H54 (cell line): ENCODE data around the gene NCAM1.
"Not testable (repeated sequence)": the region's sequence is repeated elsewhere in the genome, so short reads cannot be mapped to it uniquely, and the experiment has no call there.

Source experiments
- DNase-seq: peaks from one replicate; pipeline ENCODE4 v3.0.0; 2011; ENCODE audit warnings: low spot score, mixed read lengths; ENCODE audit not compliant: insufficient read length
- FAIRE-seq: peaks from 3 replicates; lab custom pipeline; 2011; peaks lifted over from hg19 to GRCh38; lab: Jason Lieb, UNC
- POLR2A ChIP-seq: IDR thresholded peaks from 2 replicates; pipeline ENCODE4 v1.6.1; 2011; ENCODE audit warnings: low read depth, mild to moderate bottlenecking, low read length

Gene NCAM1

DNA sequence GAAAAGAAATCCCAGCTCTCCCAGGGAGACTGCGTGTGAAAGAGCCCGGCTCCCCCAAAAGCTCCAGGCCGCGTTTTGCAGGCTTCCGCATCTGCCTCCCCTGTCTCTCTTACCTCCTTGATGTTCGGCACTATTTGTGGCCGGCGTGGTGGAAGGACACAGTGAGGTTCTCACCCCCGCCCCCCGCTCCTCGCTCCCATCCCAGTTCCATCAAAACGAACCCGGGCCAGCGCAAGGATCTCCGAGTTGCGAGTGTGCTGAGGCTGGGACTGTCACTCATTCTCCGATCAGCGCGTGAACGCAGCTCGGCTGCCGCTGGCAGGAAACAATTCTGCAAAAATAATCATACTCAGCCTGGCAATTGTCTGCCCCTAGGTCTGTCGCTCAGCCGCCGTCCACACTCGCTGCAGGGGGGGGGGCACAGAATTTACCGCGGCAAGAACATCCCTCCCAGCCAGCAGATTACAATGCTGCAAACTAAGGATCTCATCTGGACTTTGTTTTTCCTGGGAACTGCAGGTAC, at the start of gene NCAM1:
Gene NCAM1, plus strand, starts transcription at position 275 of the 523 bp plus-strand sequence.
- DNase-seq (peak; percentile 20), FAIRE-seq (no peak)
- no peak for TF ChIP-seq POLR2A

DNA sequence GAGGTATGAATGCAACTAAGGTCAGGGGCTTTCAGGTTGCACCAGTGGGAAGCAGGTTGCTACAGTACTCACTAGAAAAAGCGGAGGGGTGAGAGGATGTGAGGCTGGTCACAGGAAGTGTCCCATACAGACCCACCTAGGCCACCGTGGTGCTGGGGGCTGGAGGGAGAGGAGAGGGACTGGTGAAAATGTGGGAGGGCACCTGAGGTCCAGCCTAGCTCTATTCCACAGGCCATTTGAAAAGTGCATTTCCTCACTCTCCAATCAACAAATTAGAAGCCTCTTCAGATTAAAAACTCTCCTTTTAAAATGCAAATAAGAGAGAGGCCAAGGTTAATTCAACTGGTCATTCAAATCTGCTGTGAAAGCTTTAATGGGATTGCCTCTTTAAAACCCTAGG, 38.6 kb upstream of the NCAM1 start:
- DNase-seq (no peak), FAIRE-seq (no peak)
- no peak for TF ChIP-seq POLR2A

DNA sequence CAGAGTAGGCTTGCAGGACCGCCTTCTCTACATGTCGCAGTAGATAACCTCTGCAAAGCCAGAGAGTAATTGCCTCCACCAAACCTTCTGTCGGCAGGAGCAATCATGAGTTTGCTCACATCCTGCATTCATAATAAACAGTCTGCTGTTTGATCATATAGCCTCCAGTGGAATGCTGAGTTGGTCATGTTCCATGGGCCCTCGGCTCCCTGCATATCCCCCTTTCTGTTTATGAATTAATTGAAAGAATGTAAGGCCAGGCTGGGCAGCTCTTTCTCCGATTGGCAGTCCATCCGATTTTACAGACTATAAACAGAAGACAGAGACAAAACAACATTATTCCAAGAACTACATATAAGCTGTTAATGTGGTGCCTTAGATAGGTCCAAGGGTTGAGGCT, 36.4 kb upstream of the NCAM1 start:
- not testable (repeated sequence) for FAIRE-seq, DNase-seq

DNA sequence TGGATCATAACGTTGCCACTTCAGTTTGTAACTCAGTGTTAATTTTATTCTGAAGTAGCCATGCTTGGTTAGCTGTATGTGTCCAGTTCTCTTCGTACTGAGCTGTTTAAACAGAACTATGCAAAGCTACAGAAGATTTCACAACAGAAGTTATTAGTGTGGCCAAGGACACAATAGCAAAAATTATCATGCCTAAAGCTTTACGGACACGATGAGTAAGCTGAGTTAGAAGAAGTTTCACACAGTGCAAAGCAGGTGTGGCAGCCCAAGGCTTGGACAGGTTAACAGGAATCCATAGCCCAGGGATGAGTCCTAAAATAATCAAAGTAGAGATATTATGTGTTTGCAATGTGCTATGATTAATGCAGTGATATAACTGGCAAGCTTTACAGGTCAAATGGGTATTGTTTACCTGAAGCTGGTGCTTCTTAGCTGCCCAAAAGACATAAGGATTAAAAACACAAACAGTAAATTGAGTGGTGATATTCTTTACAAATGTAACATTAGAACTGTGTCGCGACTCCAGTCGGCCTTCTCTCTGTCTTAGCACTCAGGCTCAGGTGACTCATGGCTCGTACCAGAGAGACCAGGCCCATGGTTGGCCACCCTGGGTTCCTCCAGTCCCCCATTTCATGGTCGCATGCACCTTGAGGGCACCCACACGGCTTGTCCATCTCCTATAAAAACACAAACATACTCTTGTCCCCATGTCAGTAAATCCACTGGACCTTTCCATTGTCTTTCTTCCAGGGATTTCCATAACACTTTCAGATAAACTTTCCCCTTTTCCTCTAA, 35.5 kb upstream of the NCAM1 start:
- DNase-seq = no peak
- no peak for FAIRE-seq
- no peak for TF ChIP-seq POLR2A

DNA sequence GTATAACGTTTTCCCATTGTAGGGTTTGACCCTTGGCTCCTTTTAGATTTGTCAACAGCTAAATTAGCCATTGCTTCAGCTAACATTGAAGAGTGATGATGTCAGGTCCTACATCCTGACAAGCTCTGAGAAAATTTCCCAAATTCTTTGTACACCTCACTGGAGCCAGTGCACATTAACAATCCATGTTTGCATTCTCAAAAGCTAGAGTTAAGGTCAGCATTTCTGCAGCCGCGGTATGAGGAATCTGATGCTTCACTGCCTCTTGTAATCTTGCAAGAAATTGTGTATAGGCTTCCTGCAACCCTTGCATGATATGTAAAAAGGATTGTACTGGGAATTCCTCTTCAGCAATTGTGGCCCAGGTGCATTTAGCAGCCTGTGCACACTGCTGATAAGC, 33.1 kb upstream of the NCAM1 start:
- no peak for DNase-seq
- no peak for FAIRE-seq
- TF ChIP-seq POLR2A = no peak

DNA sequence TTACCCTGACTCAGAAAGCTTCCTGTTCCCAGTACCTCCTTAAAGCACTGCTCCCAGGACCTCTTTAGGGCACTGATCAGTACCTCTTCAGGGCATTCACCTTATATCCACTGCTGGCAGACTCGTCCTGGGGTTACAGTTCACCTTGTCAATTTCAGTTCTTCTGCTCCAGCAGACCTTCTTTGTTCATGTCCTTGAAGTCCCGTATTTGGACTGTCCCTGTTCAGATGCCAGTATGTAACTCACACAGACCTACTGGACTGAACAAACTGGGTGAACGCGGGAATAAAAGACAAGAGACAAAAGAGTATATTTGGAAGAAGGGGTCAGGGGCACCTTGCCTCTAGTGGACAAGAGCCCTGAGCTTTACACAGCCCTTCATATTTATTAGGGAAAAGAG, 31.8 kb upstream of the NCAM1 start:
- FAIRE-seq = no peak
- TF ChIP-seq POLR2A = no peak
- no peak for DNase-seq

DNA sequence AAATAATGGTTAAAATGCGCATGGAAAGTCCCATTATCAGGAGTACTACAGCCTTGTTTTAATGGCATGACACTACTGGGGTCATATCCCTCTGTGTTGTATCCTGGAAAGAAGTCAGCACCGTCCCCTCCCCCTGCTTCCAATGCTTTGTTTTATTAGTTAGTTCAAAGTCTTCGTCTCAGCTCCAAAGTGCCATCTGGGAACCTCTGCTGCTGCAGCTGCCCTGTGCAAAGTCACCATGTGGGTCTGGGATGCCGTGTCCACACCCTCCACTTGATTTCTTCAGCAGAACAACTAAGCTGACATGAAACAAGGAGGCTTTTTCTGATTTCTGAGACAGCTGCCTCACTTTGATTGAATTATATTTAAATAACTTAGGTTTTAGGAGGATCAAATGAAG, 29.5 kb upstream of the NCAM1 start:
- FAIRE-seq (no peak), DNase-seq (no peak)
- no peak for TF ChIP-seq POLR2A

DNA sequence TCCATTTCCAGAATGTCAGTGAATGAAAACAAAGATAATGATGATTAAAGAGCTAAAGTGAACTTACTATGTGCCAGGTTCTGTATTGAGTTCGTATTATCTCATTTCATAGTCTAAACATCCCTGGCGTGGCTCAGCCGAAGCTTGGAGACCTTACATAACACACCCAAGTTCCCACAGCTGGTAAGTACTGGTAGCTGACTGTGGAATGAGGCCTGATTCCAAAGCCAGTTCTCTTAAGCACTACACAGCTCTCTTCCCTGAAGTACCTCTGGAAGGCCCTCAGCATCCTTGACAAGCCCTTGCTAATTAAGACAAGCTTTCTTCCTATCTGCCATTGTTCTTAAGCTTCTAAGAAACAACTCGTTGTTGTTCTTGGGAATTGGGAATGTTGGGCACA, 28.6 kb upstream of the NCAM1 start:
- no peak for TF ChIP-seq POLR2A
- no peak for FAIRE-seq
- no peak for DNase-seq

DNA sequence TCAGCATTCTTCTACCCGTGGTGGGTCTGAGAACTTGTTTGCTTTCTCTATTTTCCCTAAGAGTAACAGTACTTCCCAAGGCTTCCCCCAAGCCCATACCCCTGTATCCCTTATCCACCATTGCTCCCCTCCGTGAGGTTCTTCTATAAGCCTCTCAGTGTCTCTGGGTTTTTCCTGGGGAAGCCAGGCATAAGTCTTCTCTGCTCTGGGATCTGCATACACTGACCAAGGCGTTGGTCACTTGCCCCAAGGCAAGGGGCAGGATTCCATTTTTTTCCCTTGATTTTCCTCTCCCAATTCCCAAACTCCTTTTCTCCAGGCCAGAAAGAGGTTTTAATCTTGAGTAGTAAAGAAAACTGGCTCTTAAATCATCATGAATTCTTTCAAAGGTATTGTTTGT, 27.2 kb upstream of the NCAM1 start:
- TF ChIP-seq POLR2A = no peak
- FAIRE-seq (no peak), DNase-seq (no peak)

DNA sequence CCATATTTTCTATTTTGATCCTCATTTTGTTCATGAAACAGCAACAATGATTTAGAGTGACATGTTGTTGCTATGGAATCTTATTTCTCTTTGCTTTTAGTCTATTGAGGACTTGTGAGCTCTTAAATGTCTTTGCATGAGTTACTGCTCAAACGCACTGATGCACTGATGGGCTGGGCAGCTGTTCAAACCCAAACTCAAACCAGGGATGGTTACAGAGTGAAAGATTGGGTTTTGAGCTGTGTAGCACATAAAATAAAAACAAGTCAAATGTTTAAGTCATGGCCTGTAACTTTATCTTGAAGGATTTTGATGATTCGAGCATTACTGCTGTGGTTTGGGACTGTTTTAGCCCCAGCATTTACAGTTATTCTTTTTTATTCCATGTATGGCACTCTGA, 20.1 kb upstream of the NCAM1 start:
- DNase-seq (no peak), FAIRE-seq (no peak)
- no peak for TF ChIP-seq POLR2A

DNA sequence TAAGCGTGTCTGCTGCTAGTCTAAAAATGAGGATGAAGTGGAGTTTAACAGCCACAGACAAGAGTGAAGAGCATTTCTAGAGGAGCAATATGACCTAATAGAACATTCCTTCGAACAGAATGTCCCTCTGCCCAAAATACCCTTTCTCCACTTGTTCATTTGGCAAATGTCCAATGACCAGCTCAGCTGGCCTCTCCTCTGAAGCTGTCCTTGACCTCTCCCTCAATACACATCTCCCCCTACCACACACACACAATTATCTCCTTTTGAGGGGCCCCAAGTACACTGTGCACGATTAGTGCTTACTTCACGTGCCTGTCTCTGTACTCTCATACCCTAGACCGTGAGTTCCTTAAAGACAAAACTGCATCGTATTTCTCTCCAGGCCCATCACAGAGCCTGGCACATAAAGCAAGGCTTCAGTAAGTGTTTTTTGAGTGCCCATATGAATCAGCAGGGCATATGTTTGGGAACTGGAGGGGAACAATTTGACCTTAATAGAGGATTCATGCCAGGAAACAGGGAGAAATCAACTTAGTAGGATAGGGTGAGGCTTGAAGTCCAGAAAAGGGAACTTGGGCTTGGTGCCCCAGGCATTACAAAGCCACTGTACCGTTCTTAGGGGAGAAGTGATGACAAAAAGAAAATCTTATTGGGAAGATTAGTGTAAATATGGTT, 18.1 kb upstream of the NCAM1 start:
- no peak for FAIRE-seq
- no peak for TF ChIP-seq POLR2A
- no peak for DNase-seq

DNA sequence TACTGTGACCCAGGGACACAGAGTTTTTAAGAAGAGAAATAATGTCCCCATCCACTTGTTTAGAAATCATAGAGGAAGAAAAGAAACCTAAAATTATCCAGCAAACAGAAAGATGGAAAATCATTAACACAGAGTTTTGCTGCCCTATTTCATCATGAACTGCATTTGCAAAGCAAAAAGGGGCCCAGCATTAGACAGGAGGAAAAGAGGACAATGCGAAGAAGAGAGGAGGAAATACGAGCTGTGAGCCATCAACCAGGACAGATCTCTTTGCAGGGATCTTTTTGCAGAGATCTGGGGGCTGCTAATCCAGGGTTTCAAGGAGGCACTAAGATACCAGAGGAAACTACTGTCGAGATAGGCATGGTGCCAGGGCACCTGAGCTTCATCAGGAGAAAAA, 14.4 kb upstream of the NCAM1 start:
- no peak for TF ChIP-seq POLR2A
- DNase-seq = no peak
- no peak for FAIRE-seq

DNA sequence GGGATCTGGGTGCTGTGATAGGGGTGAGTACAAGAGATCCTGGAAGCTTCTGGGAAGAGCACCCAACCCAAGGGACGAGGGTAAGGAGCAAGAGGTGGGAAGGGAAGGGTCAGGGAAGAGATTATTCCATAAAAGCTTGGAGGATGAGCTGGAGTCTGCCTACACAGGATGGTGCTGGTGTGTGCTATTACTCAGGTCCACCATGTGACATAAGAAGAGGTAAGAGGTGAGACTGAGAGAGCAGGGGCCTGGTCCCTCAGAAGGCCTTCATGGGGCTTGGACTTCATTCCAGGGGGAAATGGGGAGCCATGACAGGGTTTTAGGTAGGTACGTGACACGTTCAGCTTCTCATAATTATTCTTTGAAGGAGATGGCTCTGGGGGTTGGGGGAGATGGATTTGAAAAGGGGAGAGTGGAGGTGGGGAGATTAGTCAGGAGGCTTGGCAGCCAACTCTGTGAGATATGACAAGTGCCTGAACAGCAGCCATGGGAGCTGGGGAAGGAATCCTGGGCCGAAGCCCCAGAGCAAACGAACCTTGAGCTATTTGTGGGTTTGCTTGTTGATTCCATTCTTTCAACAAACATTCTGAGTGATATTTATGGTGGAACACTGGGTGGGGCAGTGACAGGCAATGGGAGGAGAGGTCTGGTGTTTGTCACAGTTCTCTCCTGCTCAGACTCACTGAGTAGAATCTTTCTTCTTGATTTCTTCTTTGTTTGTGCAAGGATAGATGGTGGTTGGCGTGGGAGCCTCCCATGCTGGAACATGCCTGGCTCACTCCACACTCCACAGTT, 11.2 kb upstream of the NCAM1 start:
- DNase-seq (no peak), FAIRE-seq (no peak)
- TF ChIP-seq POLR2A = no peak

DNA sequence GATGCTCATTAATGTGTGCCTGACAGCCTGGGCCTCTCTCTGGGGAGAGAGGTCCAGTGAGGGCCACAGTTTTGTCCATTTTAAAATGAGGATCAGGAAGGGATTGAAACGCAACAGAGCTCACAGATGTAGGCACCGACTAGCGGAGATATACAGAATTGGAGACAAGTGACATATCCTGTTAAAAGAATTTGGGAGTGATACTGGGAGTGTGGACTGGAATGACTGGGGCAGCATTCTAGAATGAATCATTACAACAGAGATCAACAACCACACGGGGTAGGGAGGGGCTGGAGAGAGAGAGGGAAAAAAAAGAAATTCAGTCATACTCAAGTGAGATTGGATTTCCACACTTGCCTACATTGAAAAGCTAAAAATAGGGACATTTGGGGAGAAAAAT, 2.5 kb upstream of the NCAM1 start:
- FAIRE-seq = peak; percentile 53
- no peak for TF ChIP-seq POLR2A
- DNase-seq = peak; percentile 28
